ENCODE data around the gene ARHGAP8. TPM values are rescaled to one million over a fixed set of nuclear protein-coding genes. Genes with fewer than 3 reads are reported as not detected.

ARHGAP8 gene
- total and polyA plus RNA-seq, 2 donors (not counting 1 experiment from before 2014, with no cell fraction given): 0.07 to 0.17 TPM

GRCh38 chr22:44704159-44705021, 48.0 kb upstream of the ARHGAP8 start:
- H3K9ac ChIP-seq (ENCODE audit: insufficient read depth, low read length): no peak overlapping the region
- TF ChIP-seq CTCF (conservative IDR thresholded peaks at IDR 0.05 in 1 of 2, IDR thresholded peaks at IDR 0.05 in 1 of 2; ENCODE audit: low read depth in 1 of 2, low read length in 2 of 2) (no peak), EZH2 (IDR thresholded peaks at IDR 0.05; ENCODE audit: low read length, missing control alignments) (peak; percentile 31)
- no peaks in the 10 kb centered on the region for H3K79me2 ChIP-seq (ENCODE audit: control insufficient read depth, insufficient read depth, low read length)
- H3K36me3 ChIP-seq (ENCODE audit: control insufficient read depth, insufficient read depth, low read length): no peaks in the 10 kb centered on the region
- no peak overlapping the region for H3K4me2 ChIP-seq (ENCODE audit: extremely low read depth, insufficient read depth, low read length)
- no peak overlapping the region for H3K4me3 ChIP-seq (replicated peaks in 1 of 4; ENCODE audit: control extremely low read depth in 1 of 4, insufficient read depth in 1 of 4, low read depth in 3 of 4, low read length in 4 of 4)
- no peak overlapping the region for H3K27ac ChIP-seq (ENCODE audit: insufficient read depth, low read length)
- peaks cover 3% of the 10 kb centered on the region for H3K4me1 ChIP-seq (ENCODE audit: control insufficient read depth, extremely low read depth, insufficient read depth, low read length)
- no peaks in the 10 kb centered on the region for H3K9me3 ChIP-seq (ENCODE audit: control insufficient read depth, insufficient read depth, low read depth, low read length)
- no peaks in the 10 kb centered on the region for H4K20me1 ChIP-seq (ENCODE audit: control insufficient read depth, extremely low read depth, insufficient read depth, low read length)
- no peak for DNase-seq (ENCODE audit: low read depth in 2 of 2)
- no peak overlapping the region for H2AFZ ChIP-seq (ENCODE audit: low read length)
- H3K27me3 ChIP-seq (ENCODE audit: control insufficient read depth, insufficient read depth, low read length): peaks cover 15% of the 10 kb centered on the region

GRCh38 chr22:44705022-44705297, 47.4 kb upstream of the ARHGAP8 start:
- Histone ChIP-seq H3K9me3 (ENCODE audit: control insufficient read depth, insufficient read depth, low read depth, low read length) (no peaks in the 10 kb centered on the region), H3K4me2 (ENCODE audit: extremely low read depth, insufficient read depth, low read length) (no peak overlapping the region), H3K27ac (ENCODE audit: insufficient read depth, low read length) (no peak overlapping the region), H4K20me1 (ENCODE audit: control insufficient read depth, extremely low read depth, insufficient read depth, low read length) (no peaks in the 10 kb centered on the region), H3K27me3 (ENCODE audit: control insufficient read depth, insufficient read depth, low read length) (peaks cover 15% of the 10 kb centered on the region), H3K9ac (ENCODE audit: insufficient read depth, low read length) (no peak overlapping the region), H2AFZ (ENCODE audit: low read length) (no peak overlapping the region), H3K4me1 (ENCODE audit: control insufficient read depth, extremely low read depth, insufficient read depth, low read length) (no peaks in the 10 kb centered on the region), H3K36me3 (ENCODE audit: control insufficient read depth, insufficient read depth, low read length) (no peaks in the 10 kb centered on the region), H3K4me3 (replicated peaks in 1 of 4; ENCODE audit: control extremely low read depth in 1 of 4, insufficient read depth in 1 of 4, low read depth in 3 of 4, low read length in 4 of 4) (no peak overlapping the region), H3K79me2 (ENCODE audit: control insufficient read depth, insufficient read depth, low read length) (no peaks in the 10 kb centered on the region)
- TF ChIP-seq EZH2 (IDR thresholded peaks at IDR 0.05; ENCODE audit: low read length, missing control alignments): no peak
- no peak for TF ChIP-seq CTCF (conservative IDR thresholded peaks at IDR 0.05 in 1 of 2, IDR thresholded peaks at IDR 0.05 in 1 of 2; ENCODE audit: low read depth in 1 of 2, low read length in 2 of 2)
- DNase-seq (ENCODE audit: low read depth in 2 of 2): no peak

- Histone ChIP-seq H3K9ac (ENCODE audit: insufficient read depth, low read length) (no peak overlapping the region), H3K4me1 (ENCODE audit: control insufficient read depth, extremely low read depth, insufficient read depth, low read length) (no peaks in the 10 kb centered on the region), H3K4me2 (ENCODE audit: extremely low read depth, insufficient read depth, low read length) (no peak overlapping the region), H3K4me3 (replicated peaks in 1 of 4; ENCODE audit: control extremely low read depth in 1 of 4, insufficient read depth in 1 of 4, low read depth in 3 of 4, low read length in 4 of 4) (no peak overlapping the region), H3K27me3 (ENCODE audit: control insufficient read depth, insufficient read depth, low read length) (peaks cover 15% of the 10 kb centered on the region), H3K79me2 (ENCODE audit: control insufficient read depth, insufficient read depth, low read length) (no peaks in the 10 kb centered on the region), H2AFZ (ENCODE audit: low read length) (no peak overlapping the region), H3K27ac (ENCODE audit: insufficient read depth, low read length) (no peak overlapping the region), H3K9me3 (ENCODE audit: control insufficient read depth, insufficient read depth, low read depth, low read length) (no peaks in the 10 kb centered on the region), H4K20me1 (ENCODE audit: control insufficient read depth, extremely low read depth, insufficient read depth, low read length) (no peaks in the 10 kb centered on the region), H3K36me3 (ENCODE audit: control insufficient read depth, insufficient read depth, low read length) (no peaks in the 10 kb centered on the region)
- TF ChIP-seq EZH2 (IDR thresholded peaks at IDR 0.05; ENCODE audit: low read length, missing control alignments) (no peak), CTCF (conservative IDR thresholded peaks at IDR 0.05 in 1 of 2, IDR thresholded peaks at IDR 0.05 in 1 of 2; ENCODE audit: low read depth in 1 of 2, low read length in 2 of 2) (no peak)
- no peak for DNase-seq (ENCODE audit: low read depth in 2 of 2)
These were observed 45.9 kb upstream of the ARHGAP8 start for GRCh38 chr22:44706488-44706887.
